IPS DF 6.9 (cell line): ENCODE measurements around the gene RTP1.
"Not testable (repeated sequence)": the region's sequence is repeated elsewhere in the genome, so short reads cannot be mapped to it uniquely, and the experiment has no call there.

ENCODE experiments used
- DNase-seq: peaks from one replicate; pipeline ENCODE4 v3.0.0-alpha.2; 2013; ENCODE audit warnings: low read depth, low spot score
- H3K27ac ChIP-seq: one replicate; pipeline ENCODE4 v1.5.1; 2013; ENCODE audit warnings: low read length, control low read depth
- H3K27me3 ChIP-seq: 2 replicates; pipeline ENCODE4 v1.6.1; 2013; ENCODE audit warnings: mild to moderate bottlenecking, low read length; ENCODE audit not compliant: control insufficient read depth, insufficient read depth
- H3K36me3 ChIP-seq: 2 replicates; pipeline ENCODE4 v1.6.1; 2013; ENCODE audit warnings: low read length; ENCODE audit not compliant: control insufficient read depth, insufficient read depth
- H3K4me1 ChIP-seq: 2 replicates; pipeline ENCODE4 v1.6.1; 2013; ENCODE audit warnings: low read length; ENCODE audit not compliant: control insufficient read depth, insufficient read depth
- H3K4me3 ChIP-seq: 2 replicates; pipeline ENCODE4 v1.5.1; 2013; ENCODE audit warnings: mild to moderate bottlenecking, low read length
- H3K9me3 ChIP-seq: 2 replicates; pipeline ENCODE4 v1.6.1; 2013; ENCODE audit warnings: low read length, inconsistent platforms; ENCODE audit not compliant: control insufficient read depth, insufficient read depth
- WGBS: extraction: QIAGEN DNeasy Blood & Tissue Kit; methylation state at CpG from one replicate; pipeline ENCODE4 v1.1.7; 2013; ENCODE audit warnings: mixed read lengths, missing lambda C conversion rate; ENCODE audit not compliant: insufficient read length, insufficient coverage; 5-methylcytosine and 5-hydroxymethylcytosine counted together

RTP1 gene

GRCh38 chr3:187237741-187238140 lies 40.5 kb downstream of the RTP1 start:
- Histone ChIP-seq H3K27ac (no peak overlapping the region), H3K36me3 (no peaks in the 10 kb centered on the region), H3K4me3 (no peak overlapping the region), H3K27me3 (no peaks in the 10 kb centered on the region), H3K4me1 (no peaks in the 10 kb centered on the region), H3K9me3 (no peaks in the 10 kb centered on the region)
- DNase-seq = no peak

- Histone ChIP-seq H3K4me3 (no peak overlapping the region), H3K27ac (no peak overlapping the region), H3K36me3 (no peaks in the 10 kb centered on the region), H3K9me3 (no peaks in the 10 kb centered on the region), H3K4me1 (no peaks in the 10 kb centered on the region), H3K27me3 (no peaks in the 10 kb centered on the region)
- DNase-seq = no peak
- no CpG with 5 or more reads among the region's 1 CpG for WGBS
Observed at GRCh38 chr3:187238239-187238638, 41.0 kb downstream of the RTP1 start.

GRCh38 chr3:187238835-187239234 lies 41.5 kb downstream of the RTP1 start:
- WGBS = no CpG with 5 or more reads among the region's 4 CpGs
- not testable (repeated sequence) for H3K4me3 ChIP-seq, H3K4me1 ChIP-seq, H3K9me3 ChIP-seq, H3K36me3 ChIP-seq, H3K27me3 ChIP-seq, DNase-seq, H3K27ac ChIP-seq

GRCh38 chr3:187242435-187242834 lies 45.1 kb downstream of the RTP1 start:
- Histone ChIP-seq H3K4me3 (no peak overlapping the region), H3K27me3 (no peaks in the 10 kb centered on the region), H3K36me3 (no peaks in the 10 kb centered on the region), H3K9me3 (no peaks in the 10 kb centered on the region), H3K27ac (no peak overlapping the region), H3K4me1 (no peaks in the 10 kb centered on the region)
- WGBS = no CpG with 5 or more reads among the region's 5 CpGs
- no peak for DNase-seq

GRCh38 chr3:187242900-187243299 lies 45.6 kb downstream of the RTP1 start:
- H3K36me3 ChIP-seq = no peaks in the 10 kb centered on the region
- no CpG with 5 or more reads among the region's 4 CpGs for WGBS
- H3K27me3 ChIP-seq = no peaks in the 10 kb centered on the region
- no peaks in the 10 kb centered on the region for H3K9me3 ChIP-seq
- no peak overlapping the region for H3K27ac ChIP-seq
- no peak for DNase-seq
- H3K4me3 ChIP-seq = no peak overlapping the region
- H3K4me1 ChIP-seq = no peaks in the 10 kb centered on the region

- Histone ChIP-seq H3K27ac (no peak overlapping the region), H3K4me1 (no peaks in the 10 kb centered on the region), H3K27me3 (no peaks in the 10 kb centered on the region), H3K36me3 (no peaks in the 10 kb centered on the region), H3K9me3 (no peaks in the 10 kb centered on the region), H3K4me3 (no peak overlapping the region)
- no CpG with 5 or more reads among the region's 2 CpGs for WGBS
- no peak for DNase-seq
Observed at GRCh38 chr3:187243933-187244524, 46.7 kb downstream of the RTP1 start.

GRCh38 chr3:187247398-187247797 lies 50.1 kb downstream of the RTP1 start:
- no peak overlapping the region for H3K27ac ChIP-seq
- no peak for DNase-seq
- no peaks in the 10 kb centered on the region for H3K9me3 ChIP-seq
- H3K36me3 ChIP-seq = no peaks in the 10 kb centered on the region
- no peaks in the 10 kb centered on the region for H3K27me3 ChIP-seq
- WGBS = no CpG with 5 or more reads among the region's 3 CpGs
- H3K4me3 ChIP-seq = no peak overlapping the region
- H3K4me1 ChIP-seq = no peaks in the 10 kb centered on the region; the same call in 1 of the 2 replicates
